Mesenchymal stem cell (in vitro differentiated cells and primary cell): Measurements from ENCODE around the gene LPP.
"Not testable (repeated sequence)": the region's sequence is repeated elsewhere in the genome, so short reads cannot be mapped to it uniquely, and the experiment has no call there.

Source experiments
- DNase-seq: peaks from one replicate; pipeline ENCODE4 v3.0.0-alpha.2; 2013
- H2AFZ ChIP-seq: one replicate; pipeline ENCODE4 v1.6.1; 2013; ENCODE audit warnings: low read depth, mild to moderate bottlenecking, control low read depth, inconsistent platforms, low read length, moderate library complexity
- H2AK5ac ChIP-seq: 2 replicates; pipeline ENCODE4 v1.6.1; 2013; ENCODE audit warnings: low read length, moderate library complexity, mild to moderate bottlenecking, inconsistent platforms; ENCODE audit not compliant: severe bottlenecking
- H2BK120ac ChIP-seq: one replicate; pipeline ENCODE4 v1.6.1; 2013; ENCODE audit warnings: low read depth, mild to moderate bottlenecking, inconsistent platforms, low read length, moderate library complexity
- H2BK12ac ChIP-seq, 2 experiments: one replicate each; pipeline ENCODE4 v1.6.1; 2013; ENCODE audit warnings: inconsistent platforms in 2 of 2, low read length in 2 of 2, mild to moderate bottlenecking in 2 of 2, moderate library complexity in 2 of 2, control low read depth in 1 of 2
- H2BK15ac ChIP-seq: one replicate; pipeline ENCODE4 v1.6.1; 2013; ENCODE audit warnings: mild to moderate bottlenecking, low read depth, inconsistent platforms; ENCODE audit not compliant: poor library complexity, severe bottlenecking
- H2BK5ac ChIP-seq: 2 replicates; pipeline ENCODE4 v1.6.1; 2013; ENCODE audit warnings: low read depth, mild to moderate bottlenecking, low read length, control low read depth, inconsistent platforms; ENCODE audit not compliant: poor library complexity, severe bottlenecking
- H3K14ac ChIP-seq, 2 experiments: one replicate each; pipeline ENCODE4 v1.6.1; 2013; ENCODE audit warnings: inconsistent platforms in 2 of 2, low read length in 2 of 2, control low read depth in 1 of 2, mild to moderate bottlenecking in 1 of 2, moderate library complexity in 1 of 2
- H3K18ac ChIP-seq, 2 experiments: one replicate each; pipeline ENCODE4 v1.6.1; 2013; ENCODE audit warnings: inconsistent platforms in 2 of 2, low read length in 2 of 2, control low read depth in 1 of 2, low read depth in 1 of 2, mild to moderate bottlenecking in 1 of 2
- H3K23ac ChIP-seq, 2 experiments: one replicate each; pipeline ENCODE4 v1.6.1; 2013; ENCODE audit warnings: inconsistent platforms in 2 of 2, low read length in 2 of 2, mild to moderate bottlenecking in 2 of 2, moderate library complexity in 2 of 2, control low read depth in 1 of 2
- H3K27ac ChIP-seq: 2 replicates; pipeline ENCODE4 v1.5.1; 2013; ENCODE audit warnings: mild to moderate bottlenecking, moderate library complexity, low read length, control low read depth, inconsistent platforms; ENCODE audit not compliant: poor library complexity, severe bottlenecking
- H3K27me3 ChIP-seq, 2 experiments: 2 replicates each; pipeline versions ENCODE4 v1.6.1 to v1.7.0; 2013; ENCODE audit warnings: low read length in 2 of 2, mild to moderate bottlenecking in 2 of 2, moderate library complexity in 2 of 2, control low read depth in 1 of 2, inconsistent platforms in 1 of 2; ENCODE audit not compliant: control insufficient read depth in 1 of 2, insufficient read depth in 1 of 2
- H3K36me3 ChIP-seq, 2 experiments: 2 replicates each; pipeline versions ENCODE4 v1.6.1 to v1.7.0; 2013; ENCODE audit warnings: low read length in 2 of 2, control low read depth in 1 of 2, inconsistent platforms in 1 of 2, low read depth in 1 of 2, mild to moderate bottlenecking in 1 of 2; ENCODE audit not compliant: insufficient read depth in 2 of 2, control insufficient read depth in 1 of 2
- H3K4ac ChIP-seq, 2 experiments: one replicate each; pipeline ENCODE4 v1.6.1; 2013; ENCODE audit warnings: inconsistent platforms in 2 of 2, low read length in 2 of 2, mild to moderate bottlenecking in 2 of 2, moderate library complexity in 2 of 2, control low read depth in 1 of 2, low read depth in 1 of 2
- H3K4me1 ChIP-seq: 2 replicates; pipeline ENCODE4 v1.6.1; 2013; ENCODE audit warnings: low read depth, low read length, control low read depth; ENCODE audit not compliant: control insufficient read depth, insufficient read depth
- H3K4me2 ChIP-seq: 2 replicates; pipeline ENCODE4 v1.6.1; 2013; ENCODE audit warnings: low read length, mild to moderate bottlenecking, inconsistent platforms; ENCODE audit not compliant: poor library complexity, severe bottlenecking
- H3K4me3 ChIP-seq, 2 experiments: 2 replicates each; pipeline versions ENCODE4 v1.5.1 to v1.7.0; 2013; ENCODE audit warnings: low read length in 2 of 2, mild to moderate bottlenecking in 2 of 2, control low read depth in 1 of 2, low read depth in 1 of 2; ENCODE audit not compliant: insufficient read depth in 1 of 2
- H3K79me1 ChIP-seq: replicated peaks from 2 replicates; pipeline ENCODE4 v1.6.1; 2013; ENCODE audit warnings: mild to moderate bottlenecking, control low read depth, low read length, inconsistent platforms; ENCODE audit not compliant: poor library complexity, severe bottlenecking
- H3K9ac ChIP-seq: 2 replicates; pipeline ENCODE4 v1.7.0; 2013; ENCODE audit warnings: mild to moderate bottlenecking, low read length, moderate library complexity
- H3K9me3 ChIP-seq: 2 replicates; pipeline ENCODE4 v1.7.0; 2013; ENCODE audit warnings: mild to moderate bottlenecking, low read length; ENCODE audit not compliant: control insufficient read depth
- H4K8ac ChIP-seq: one replicate; pipeline ENCODE4 v1.6.1; 2013; ENCODE audit warnings: inconsistent platforms, mild to moderate bottlenecking, low read length, moderate library complexity
- H4K91ac ChIP-seq: one replicate; pipeline ENCODE4 v1.6.1; 2013; ENCODE audit warnings: mild to moderate bottlenecking, low read length, inconsistent platforms
- WGBS: methylation state at CpG from one replicate; pipeline ENCODE4 v1.1.7; 2013; ENCODE audit warnings: mixed read lengths; 5-methylcytosine and 5-hydroxymethylcytosine counted together

LPP gene

DNA sequence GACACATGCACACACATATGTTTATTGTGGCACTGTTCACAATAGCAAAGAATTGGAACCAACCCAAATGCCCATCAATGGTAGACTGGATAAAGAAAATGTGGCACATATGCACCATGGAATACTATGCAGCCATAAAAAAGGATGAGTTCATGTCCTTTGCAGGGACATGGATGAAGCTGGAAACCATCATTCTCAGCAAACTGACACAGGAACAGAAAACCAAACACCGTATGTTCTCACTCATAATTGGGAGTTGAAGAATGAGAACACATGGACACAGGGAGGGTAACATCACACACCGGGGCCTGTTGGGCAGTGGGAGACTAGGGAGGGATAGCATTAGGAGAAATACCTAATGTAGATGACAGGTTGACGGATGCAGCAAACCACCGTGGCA is 291.2 kb downstream of the LPP start:
- H2AK5ac ChIP-seq, H3K27ac ChIP-seq, H3K14ac ChIP-seq, H2AFZ ChIP-seq, H3K4me1 ChIP-seq, H4K91ac ChIP-seq, H2BK120ac ChIP-seq, DNase-seq, H3K23ac ChIP-seq, H3K9me3 ChIP-seq, H3K4me3 ChIP-seq, H2BK5ac ChIP-seq, H3K18ac ChIP-seq, H2BK15ac ChIP-seq, H2BK12ac ChIP-seq, H3K27me3 ChIP-seq, H3K4ac ChIP-seq, H3K9ac ChIP-seq, H3K4me2 ChIP-seq, H4K8ac ChIP-seq: not testable (repeated sequence)
- Histone ChIP-seq H3K79me1 (peaks cover 20% of the 10 kb centered on the region), H3K36me3 (peaks cover 0 to 11% of the 10 kb centered on the region in 2 experiments)
- WGBS = 100% methylated on average over 2 of the region's 4 CpGs

DNA sequence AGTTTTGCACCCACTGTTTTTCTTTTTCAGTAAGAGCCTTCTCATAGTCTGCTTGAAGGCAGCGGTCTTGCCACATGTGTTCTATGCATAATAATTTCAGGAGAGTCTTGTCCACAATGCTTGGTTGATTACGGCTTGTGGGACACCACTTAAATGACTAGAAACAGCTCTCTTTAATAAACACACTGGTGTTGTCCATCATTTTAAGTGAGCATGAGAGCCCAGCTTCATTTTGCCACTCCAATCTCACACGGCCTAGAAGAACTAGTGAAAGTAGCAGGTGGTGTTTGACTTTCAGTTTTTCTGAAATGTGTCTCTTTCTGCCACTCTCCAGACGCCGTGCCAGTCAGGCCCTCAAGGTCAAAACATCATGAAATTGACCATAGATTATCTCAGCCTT is 292.1 kb downstream of the LPP start:
- Histone ChIP-seq H4K8ac (no peak overlapping the region), H3K9me3 (no peaks in the 10 kb centered on the region), H3K18ac (no peak overlapping the region), H3K27ac (no peak overlapping the region), H3K27me3 (no peaks in the 10 kb centered on the region), H3K9ac (no peak overlapping the region), H2AK5ac (no peak overlapping the region), H2AFZ (no peak overlapping the region), H3K23ac (no peak overlapping the region), H3K4me3 (no peak overlapping the region), H3K4ac (no peak overlapping the region), H2BK15ac (no peak overlapping the region), H3K4me2 (no peak overlapping the region), H3K4me1 (no peaks in the 10 kb centered on the region), H2BK12ac (no peak overlapping the region), H3K14ac (no peak overlapping the region), H4K91ac (no peak overlapping the region), H3K36me3 (peaks cover 0 to 11% of the 10 kb centered on the region in 2 experiments), H2BK120ac (no peak overlapping the region), H2BK5ac (no peak overlapping the region), H3K79me1 (peaks cover 20% of the 10 kb centered on the region)
- 100% methylated on average over 2 of the region's 5 CpGs for WGBS
- no peak for DNase-seq

- Histone ChIP-seq H3K27me3 (no peaks in the 10 kb centered on the region), H3K36me3 (peaks cover 0 to 11% of the 10 kb centered on the region in 2 experiments), H2BK120ac (no peak overlapping the region), H3K27ac (no peak overlapping the region), H3K18ac (no peak overlapping the region), H3K4me2 (no peak overlapping the region), H4K91ac (no peak overlapping the region), H3K14ac (no peak overlapping the region), H2BK5ac (no peak overlapping the region), H4K8ac (no peak overlapping the region), H3K23ac (no peak overlapping the region), H2BK12ac (no peak overlapping the region), H2AFZ (no peak overlapping the region), H2AK5ac (no peak overlapping the region), H3K4me3 (no peak overlapping the region), H3K4me1 (no peaks in the 10 kb centered on the region), H3K79me1 (peaks cover 20% of the 10 kb centered on the region), H3K9me3 (no peaks in the 10 kb centered on the region), H2BK15ac (no peak overlapping the region), H3K4ac (no peak overlapping the region), H3K9ac (no peak overlapping the region)
- no peak for DNase-seq
- WGBS = 97% methylated on average over 3 of the region's 3 CpGs
Measured at GRCh38 chr3:188446766-188447165, 292.8 kb downstream of the LPP start.

GRCh38 chr3:188448813-188449212 is 294.9 kb downstream of the LPP start:
- H2BK120ac ChIP-seq = no peak overlapping the region
- 91% methylated on average over 4 of the region's 4 CpGs for WGBS
- no peak overlapping the region for H3K4ac ChIP-seq
- no peak overlapping the region for H2AFZ ChIP-seq
- DNase-seq = no peak
- no peak overlapping the region for H4K91ac ChIP-seq
- no peak overlapping the region for H2BK12ac ChIP-seq
- no peaks in the 10 kb centered on the region for H3K27me3 ChIP-seq
- H3K27ac ChIP-seq = no peak overlapping the region
- H3K14ac ChIP-seq = no peak overlapping the region
- H3K9me3 ChIP-seq = no peaks in the 10 kb centered on the region
- H2BK15ac ChIP-seq = no peak overlapping the region
- H3K4me3 ChIP-seq = no peak overlapping the region
- H3K9ac ChIP-seq = no peak overlapping the region
- H3K4me1 ChIP-seq = no peaks in the 10 kb centered on the region
- no peak overlapping the region for H3K18ac ChIP-seq
- no peak overlapping the region for H2BK5ac ChIP-seq
- no peak overlapping the region for H2AK5ac ChIP-seq
- no peak overlapping the region for H3K23ac ChIP-seq
- peaks cover 22% of the 10 kb centered on the region for H3K79me1 ChIP-seq
- H3K4me2 ChIP-seq = no peak overlapping the region
- no peak overlapping the region for H4K8ac ChIP-seq
- H3K36me3 ChIP-seq = peaks cover 0 to 4% of the 10 kb centered on the region in 2 experiments
